ENCODE results near the gene RASA3. TPM values are rescaled to one million over a fixed set of nuclear protein-coding genes. Genes with fewer than 3 reads are reported as not detected.

RASA3 gene
- total RNA-seq, 2 donors from 2014 or later = 4.4 to 7.2 TPM

DNA sequence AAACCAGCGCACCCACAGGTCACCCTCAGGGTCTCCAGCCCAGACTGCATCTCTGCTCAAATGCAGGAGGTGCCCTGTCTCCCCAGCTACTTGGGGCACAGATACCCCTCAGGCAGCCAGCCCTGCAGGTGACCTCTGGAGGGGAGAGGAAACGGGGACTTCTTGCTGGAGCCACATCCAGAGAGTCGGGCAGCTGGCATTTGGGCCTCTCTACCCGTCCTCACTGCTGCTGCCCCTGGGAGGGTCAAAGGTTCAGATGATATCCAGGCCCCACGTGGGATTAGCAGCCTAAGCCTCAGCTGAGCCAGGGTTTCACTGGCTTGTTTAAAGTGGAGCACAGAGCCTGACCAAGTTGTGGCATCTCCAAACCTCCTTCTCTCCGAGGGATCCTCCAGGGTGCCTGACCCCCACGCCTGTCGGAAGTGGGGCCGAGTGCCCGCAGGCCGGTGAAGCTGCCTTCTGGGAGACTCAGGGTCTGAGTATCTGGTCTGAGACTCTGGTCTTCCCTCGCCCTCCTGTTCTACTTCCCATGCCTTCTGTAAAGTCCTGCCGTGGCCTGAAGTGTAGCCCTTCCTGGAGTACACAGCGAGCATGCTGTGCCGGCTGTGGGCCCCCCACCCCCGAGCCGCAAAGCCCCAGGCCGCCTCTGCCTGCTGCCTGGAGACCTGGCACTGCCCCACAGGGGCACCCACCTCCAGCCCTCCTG is 2.1 kb downstream of the RASA3 start:
- Histone ChIP-seq H3K4me1 (peaks cover 7% of the 10 kb centered on the region), H3K27me3 (no peaks in the 10 kb centered on the region), H3K27ac (peak overlapping the region; percentile 76), H3K4me3 (peak overlapping the region; percentile 77), H3K36me3 (no peaks in the 10 kb centered on the region), H3K9ac (ENCODE audit: low read depth in 2 of 2, low read length in 2 of 2) (peak overlapping the region; percentile 69 to 76), H3K9me3 (no peaks in the 10 kb centered on the region)
- DNase-seq = no peak
- TF ChIP-seq, protein P1, sequence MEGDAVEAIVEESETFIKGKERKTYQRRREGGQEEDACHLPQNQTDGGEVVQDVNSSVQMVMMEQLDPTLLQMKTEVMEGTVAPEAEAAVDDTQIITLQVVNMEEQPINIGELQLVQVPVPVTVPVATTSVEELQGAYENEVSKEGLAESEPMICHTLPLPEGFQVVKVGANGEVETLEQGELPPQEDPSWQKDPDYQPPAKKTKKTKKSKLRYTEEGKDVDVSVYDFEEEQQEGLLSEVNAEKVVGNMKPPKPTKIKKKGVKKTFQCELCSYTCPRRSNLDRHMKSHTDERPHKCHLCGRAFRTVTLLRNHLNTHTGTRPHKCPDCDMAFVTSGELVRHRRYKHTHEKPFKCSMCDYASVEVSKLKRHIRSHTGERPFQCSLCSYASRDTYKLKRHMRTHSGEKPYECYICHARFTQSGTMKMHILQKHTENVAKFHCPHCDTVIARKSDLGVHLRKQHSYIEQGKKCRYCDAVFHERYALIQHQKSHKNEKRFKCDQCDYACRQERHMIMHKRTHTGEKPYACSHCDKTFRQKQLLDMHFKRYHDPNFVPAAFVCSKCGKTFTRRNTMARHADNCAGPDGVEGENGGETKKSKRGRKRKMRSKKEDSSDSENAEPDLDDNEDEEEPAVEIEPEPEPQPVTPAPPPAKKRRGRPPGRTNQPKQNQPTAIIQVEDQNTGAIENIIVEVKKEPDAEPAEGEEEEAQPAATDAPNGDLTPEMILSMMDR (IDR thresholded peaks at IDR 0.05) = no peak
- intact Hi-C loops (cut with DNase I) = no loop called here

- peak overlapping the region in 1 of 2 donors; percentile 69 for H3K9ac ChIP-seq (ENCODE audit: low read depth in 2 of 2, low read length in 2 of 2)
- H3K36me3 ChIP-seq = no peaks in the 10 kb centered on the region
- peak overlapping the region; percentile 1 for H3K4me3 ChIP-seq
- H3K27ac ChIP-seq = peak overlapping the region; percentile 76
- no peak for DNase-seq
- H3K27me3 ChIP-seq = no peaks in the 10 kb centered on the region
- intact Hi-C loops (cut with DNase I) = no loop called here
- TF ChIP-seq, protein P1 (IDR thresholded peaks at IDR 0.05) = no peak
- H3K4me1 ChIP-seq = peaks cover 4% of the 10 kb centered on the region
- no peaks in the 10 kb centered on the region for H3K9me3 ChIP-seq
Measured at GRCh38 chr13:114129649-114130062, 2.8 kb downstream of the RASA3 start.

- H3K4me3 ChIP-seq = peak overlapping the region; percentile 16
- DNase-seq = peak; percentile 67
- TF ChIP-seq, protein P1 (IDR thresholded peaks at IDR 0.05) = no peak
- H3K4me1 ChIP-seq = peaks cover 4% of the 10 kb centered on the region
- H3K27ac ChIP-seq = peak overlapping the region; percentile 76
- intact Hi-C loops (cut with DNase I) = no loop called here
- H3K9ac ChIP-seq (ENCODE audit: low read depth in 2 of 2, low read length in 2 of 2) = peak overlapping the region; percentile 40
- H3K36me3 ChIP-seq = no peaks in the 10 kb centered on the region
- H3K27me3 ChIP-seq = no peaks in the 10 kb centered on the region
- no peaks in the 10 kb centered on the region for H3K9me3 ChIP-seq
Measured at GRCh38 chr13:114128624-114129522, 3.5 kb downstream of the RASA3 start.

DNA sequence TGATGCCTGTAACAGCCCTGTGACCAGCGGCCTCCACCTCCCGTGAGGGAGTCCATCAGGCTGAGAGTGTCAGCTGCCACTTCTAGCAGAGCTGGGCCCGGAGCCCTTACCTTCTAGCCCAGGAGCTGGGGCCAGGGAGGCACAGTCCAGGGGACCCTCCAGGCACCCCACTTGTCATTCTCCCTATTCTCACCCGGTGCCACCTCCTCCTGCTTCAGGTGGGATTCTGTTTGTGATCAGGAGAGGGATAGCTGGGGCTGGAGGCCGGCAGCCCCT is 4.1 kb downstream of the RASA3 start:
- peak overlapping the region; percentile 16 for H3K4me3 ChIP-seq
- peak overlapping the region; percentile 76 for H3K27ac ChIP-seq
- TF ChIP-seq, protein P1 (IDR thresholded peaks at IDR 0.05) = no peak
- no peaks in the 10 kb centered on the region for H3K36me3 ChIP-seq
- intact Hi-C loops (cut with DNase I) = no loop called here
- no peak for DNase-seq
- peak overlapping the region in 1 of 2 donors; percentile 40 for H3K9ac ChIP-seq (ENCODE audit: low read depth in 2 of 2, low read length in 2 of 2)
- H3K27me3 ChIP-seq = no peaks in the 10 kb centered on the region
- no peaks in the 10 kb centered on the region for H3K9me3 ChIP-seq
- H3K4me1 ChIP-seq = peaks cover 4% of the 10 kb centered on the region

DNA sequence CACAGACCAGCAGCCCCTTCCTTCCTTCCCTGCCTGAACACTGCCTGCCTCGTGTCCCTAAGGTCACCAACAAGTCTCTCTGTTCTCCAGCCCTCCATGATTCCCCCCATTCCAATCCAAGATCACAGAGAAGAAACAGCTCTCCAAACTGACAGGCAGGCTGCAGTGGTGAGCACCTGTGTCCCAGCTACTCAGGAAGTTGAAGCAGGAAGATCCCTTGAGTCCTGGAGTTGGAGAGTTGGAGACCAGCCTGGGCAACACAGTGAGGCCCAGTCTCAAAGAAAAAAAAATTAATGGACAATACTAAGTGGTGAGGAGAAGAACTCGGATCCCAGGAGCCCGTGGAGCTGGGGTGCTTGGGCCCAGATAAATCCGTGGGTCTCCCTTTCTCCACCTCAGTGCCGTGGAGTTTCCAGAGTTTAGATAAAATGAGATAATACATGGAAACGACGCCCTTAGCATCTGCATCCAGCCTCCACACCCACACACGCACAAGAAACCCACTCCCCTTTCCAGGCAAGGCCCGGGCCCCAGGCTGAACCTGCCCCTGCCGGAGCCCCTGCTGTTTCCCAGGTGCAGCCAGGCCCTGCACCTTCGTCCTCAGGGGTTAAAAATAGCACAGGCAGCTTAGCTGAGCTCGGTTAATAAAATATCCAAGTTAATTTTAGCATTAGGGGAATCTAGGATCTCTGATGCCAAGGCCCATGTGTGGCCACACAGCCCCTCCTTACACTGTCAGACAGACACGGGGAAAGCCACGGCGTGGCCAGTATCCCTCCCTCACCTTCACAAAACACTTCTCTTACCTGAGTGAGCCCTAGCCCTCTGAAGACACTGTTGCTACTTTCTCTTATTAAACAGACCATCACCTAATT is 4.7 kb downstream of the RASA3 start:
- no peaks in the 10 kb centered on the region for H3K27me3 ChIP-seq
- H3K4me3 ChIP-seq = no peak overlapping the region
- H3K27ac ChIP-seq = peak overlapping the region; percentile 76
- no peaks in the 10 kb centered on the region for H3K9me3 ChIP-seq
- intact Hi-C loops (cut with DNase I) = no loop called here
- H3K36me3 ChIP-seq = no peaks in the 10 kb centered on the region
- TF ChIP-seq, protein P1 (IDR thresholded peaks at IDR 0.05) = no peak
- no peak overlapping the region for H3K9ac ChIP-seq (ENCODE audit: low read depth in 2 of 2, low read length in 2 of 2)
- peaks cover 4% of the 10 kb centered on the region for H3K4me1 ChIP-seq
- DNase-seq = no peak

Measured in colonic mucosa (tissue), 4 donors.